22Rv1 (cell line): Measurements from ENCODE around the gene RNF227.

Source experiments
- ZFX ChIP-seq: fragments of 450-650 bp; IDR thresholded peaks from 2 replicates; pipeline ENCODE4 v1.6.1; 2017; ENCODE audit warnings: antibody characterized with exemption, borderline replicate concordance
- TF ChIP-seq, protein P1 (sequence below): fragments of 450-650 bp; IDR thresholded peaks from 2 replicates; pipeline ENCODE4 v1.5.1; 2017; ENCODE audit warnings: mild to moderate bottlenecking

DNA sequence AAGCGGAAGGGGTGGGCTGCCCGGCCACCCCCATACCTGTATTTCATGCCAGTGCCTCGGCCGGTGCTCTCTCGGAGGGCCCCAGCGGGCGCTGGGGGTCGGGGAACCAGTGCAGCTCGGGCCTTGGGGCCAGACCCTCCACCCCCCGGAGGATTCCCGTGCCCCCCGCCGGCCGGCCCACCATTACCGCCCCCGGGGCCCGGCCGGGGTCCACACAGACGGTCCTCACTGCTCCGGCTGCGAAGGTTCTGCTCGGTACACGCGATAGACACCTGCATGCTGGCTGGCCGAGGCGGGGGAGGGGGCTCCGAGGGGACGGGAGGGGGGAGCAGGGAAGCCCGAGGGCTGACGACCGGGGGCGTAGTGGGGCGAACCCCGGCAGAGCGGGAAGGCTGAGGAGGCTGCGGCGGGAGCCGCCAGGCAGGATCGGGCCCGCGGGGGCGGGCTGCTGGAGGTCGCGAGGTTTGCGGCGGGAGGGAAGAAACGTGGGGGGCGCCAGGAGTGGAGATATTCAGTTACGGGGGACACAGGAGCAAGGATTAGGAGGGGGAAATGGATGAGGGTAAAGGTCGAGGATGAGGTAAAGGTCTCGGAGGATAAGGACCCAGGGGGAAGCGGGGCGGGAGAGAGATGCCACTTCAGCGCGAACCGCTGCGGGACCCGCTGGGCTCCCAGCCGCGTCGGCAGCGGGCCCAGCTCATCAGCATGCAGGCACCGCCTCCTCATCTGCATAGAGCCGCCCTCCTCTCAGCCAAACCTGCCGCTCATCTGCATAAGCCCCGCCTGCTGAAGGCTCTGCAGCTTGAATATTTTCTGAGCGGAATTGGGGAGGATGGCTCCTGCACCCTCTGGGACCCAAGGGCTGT is 13.3 kb upstream of the RNF227 start, which contains the start of gene KCNAB3:
- TF ChIP-seq, protein P1, sequence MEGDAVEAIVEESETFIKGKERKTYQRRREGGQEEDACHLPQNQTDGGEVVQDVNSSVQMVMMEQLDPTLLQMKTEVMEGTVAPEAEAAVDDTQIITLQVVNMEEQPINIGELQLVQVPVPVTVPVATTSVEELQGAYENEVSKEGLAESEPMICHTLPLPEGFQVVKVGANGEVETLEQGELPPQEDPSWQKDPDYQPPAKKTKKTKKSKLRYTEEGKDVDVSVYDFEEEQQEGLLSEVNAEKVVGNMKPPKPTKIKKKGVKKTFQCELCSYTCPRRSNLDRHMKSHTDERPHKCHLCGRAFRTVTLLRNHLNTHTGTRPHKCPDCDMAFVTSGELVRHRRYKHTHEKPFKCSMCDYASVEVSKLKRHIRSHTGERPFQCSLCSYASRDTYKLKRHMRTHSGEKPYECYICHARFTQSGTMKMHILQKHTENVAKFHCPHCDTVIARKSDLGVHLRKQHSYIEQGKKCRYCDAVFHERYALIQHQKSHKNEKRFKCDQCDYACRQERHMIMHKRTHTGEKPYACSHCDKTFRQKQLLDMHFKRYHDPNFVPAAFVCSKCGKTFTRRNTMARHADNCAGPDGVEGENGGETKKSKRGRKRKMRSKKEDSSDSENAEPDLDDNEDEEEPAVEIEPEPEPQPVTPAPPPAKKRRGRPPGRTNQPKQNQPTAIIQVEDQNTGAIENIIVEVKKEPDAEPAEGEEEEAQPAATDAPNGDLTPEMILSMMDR = no peak
- no peak for TF ChIP-seq ZFX
